Calu3 (cell line): ENCODE results near the gene CACNG7. TPM values are rescaled to one million over a fixed set of nuclear protein-coding genes. Genes with fewer than 3 reads are reported as not detected.

Experiments used
- BruUV-seq: library from RNA; stranded (reverse); fragments of 400-500 nt; replicated peaks from 2 replicates; lab custom pipeline; 2021; lab: Mats Ljungman, UMichigan
- CTCF ChIA-PET: fragments of 300-600 bp; sonication (Branson Sonifier 250); formaldehyde crosslinking; loops from one replicate; lab custom pipeline; 2022; ENCODE audit warnings: antibody characterized with exemption; lab: Charles Lee
- DNase-seq: peaks from one replicate; pipeline ENCODE4 v3.0.0; 2022
- H3K27ac Mint-ChIP-seq: one replicate; pipeline ENCODE4 v1.8.0; 2022; ENCODE audit warnings: mixed read lengths; ENCODE audit not compliant: unreplicated experiment
- H3K27me3 Mint-ChIP-seq: one replicate; pipeline ENCODE4 v1.8.0; 2022; ENCODE audit warnings: mixed read lengths; ENCODE audit not compliant: unreplicated experiment
- H3K36me3 Mint-ChIP-seq: one replicate; pipeline ENCODE4 v1.8.0; 2022; ENCODE audit warnings: mild to moderate bottlenecking, moderate library complexity, mixed read lengths; ENCODE audit not compliant: insufficient read depth, unreplicated experiment
- H3K4me1 Mint-ChIP-seq: one replicate; pipeline ENCODE4 v1.8.0; 2022; ENCODE audit warnings: mild to moderate bottlenecking, low read depth, mixed read lengths; ENCODE audit not compliant: unreplicated experiment
- H3K4me3 Mint-ChIP-seq: one replicate; pipeline ENCODE4 v1.8.0; 2022; ENCODE audit warnings: mild to moderate bottlenecking, low read depth, moderate library complexity, mixed read lengths; ENCODE audit not compliant: unreplicated experiment
- H3K9me3 Mint-ChIP-seq: one replicate; pipeline ENCODE4 v1.8.0; 2022; ENCODE audit warnings: low read depth, mixed read lengths; ENCODE audit not compliant: unreplicated experiment
- intact Hi-C: fragments of 100-400 bp; cut with micrococcal nuclease; formaldehyde crosslinking; loops from one replicate; pipeline ENCODE4 v1.10.0; 2022; ENCODE audit not compliant: unreplicated experiment
- total RNA-seq: library from RNA; stranded (reverse); gene quantifications from 2 replicates; pipeline ENCODE4 v1.2.3, GENCODE V29; 2022
- TF ChIP-seq, protein P1 (sequence below): fragments of 200-600 bp; IDR thresholded peaks from one replicate; pipeline ENCODE4 v1.8.0; 2022; ENCODE audit warnings: antibody characterized with exemption; ENCODE audit not compliant: unreplicated experiment

Gene CACNG7
- total RNA-seq, 1 experiment from 2014 or later: not detected

DNA sequence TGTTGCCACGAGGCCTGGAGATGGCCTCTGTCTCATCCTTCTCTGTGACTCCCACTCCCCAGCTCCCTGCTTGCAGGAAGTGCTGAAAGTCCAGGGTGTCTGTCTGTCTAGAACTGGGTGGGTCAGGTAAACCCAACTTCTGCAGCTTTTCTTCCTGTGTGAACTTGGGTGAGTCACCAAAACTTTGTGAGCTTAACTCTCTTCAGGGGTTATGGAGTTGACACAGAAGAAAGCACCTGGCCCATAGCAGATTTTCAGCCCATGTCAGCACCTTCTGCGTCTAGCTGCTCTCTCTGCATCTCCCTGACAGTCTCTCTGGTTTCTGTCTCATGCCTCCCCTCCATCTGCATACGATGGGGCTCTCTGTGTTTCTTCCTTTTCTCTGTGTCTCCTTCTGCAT lies 4.2 kb upstream of the CACNG7 start:
- peaks cover 35% of the 10 kb centered on the region for H3K36me3 Mint-ChIP-seq
- intact Hi-C loops: loop anchor here (5.0 kb wide), 2 partner anchors 77 to 117 kb away; no protein-coding TSS in a partner anchor
- TF ChIP-seq, protein P1, sequence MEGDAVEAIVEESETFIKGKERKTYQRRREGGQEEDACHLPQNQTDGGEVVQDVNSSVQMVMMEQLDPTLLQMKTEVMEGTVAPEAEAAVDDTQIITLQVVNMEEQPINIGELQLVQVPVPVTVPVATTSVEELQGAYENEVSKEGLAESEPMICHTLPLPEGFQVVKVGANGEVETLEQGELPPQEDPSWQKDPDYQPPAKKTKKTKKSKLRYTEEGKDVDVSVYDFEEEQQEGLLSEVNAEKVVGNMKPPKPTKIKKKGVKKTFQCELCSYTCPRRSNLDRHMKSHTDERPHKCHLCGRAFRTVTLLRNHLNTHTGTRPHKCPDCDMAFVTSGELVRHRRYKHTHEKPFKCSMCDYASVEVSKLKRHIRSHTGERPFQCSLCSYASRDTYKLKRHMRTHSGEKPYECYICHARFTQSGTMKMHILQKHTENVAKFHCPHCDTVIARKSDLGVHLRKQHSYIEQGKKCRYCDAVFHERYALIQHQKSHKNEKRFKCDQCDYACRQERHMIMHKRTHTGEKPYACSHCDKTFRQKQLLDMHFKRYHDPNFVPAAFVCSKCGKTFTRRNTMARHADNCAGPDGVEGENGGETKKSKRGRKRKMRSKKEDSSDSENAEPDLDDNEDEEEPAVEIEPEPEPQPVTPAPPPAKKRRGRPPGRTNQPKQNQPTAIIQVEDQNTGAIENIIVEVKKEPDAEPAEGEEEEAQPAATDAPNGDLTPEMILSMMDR: no peak
- CTCF ChIA-PET: interaction anchor here (0.6 to 1.4 kb wide), 6 partner anchors 39 to 125 kb away, joined by 3 to 15 read pairs (median 6); no protein-coding TSS in a partner anchor
- TSS peak; percentile 39 for BruUV-seq
- H3K4me3 Mint-ChIP-seq: no peak overlapping the region
- peaks cover 53% of the 10 kb centered on the region for H3K4me1 Mint-ChIP-seq
- peak; percentile 45 for DNase-seq
- H3K27ac Mint-ChIP-seq: peak overlapping the region; percentile 18
- peaks cover 30% of the 10 kb centered on the region for H3K27me3 Mint-ChIP-seq
- no peaks in the 10 kb centered on the region for H3K9me3 Mint-ChIP-seq

DNA sequence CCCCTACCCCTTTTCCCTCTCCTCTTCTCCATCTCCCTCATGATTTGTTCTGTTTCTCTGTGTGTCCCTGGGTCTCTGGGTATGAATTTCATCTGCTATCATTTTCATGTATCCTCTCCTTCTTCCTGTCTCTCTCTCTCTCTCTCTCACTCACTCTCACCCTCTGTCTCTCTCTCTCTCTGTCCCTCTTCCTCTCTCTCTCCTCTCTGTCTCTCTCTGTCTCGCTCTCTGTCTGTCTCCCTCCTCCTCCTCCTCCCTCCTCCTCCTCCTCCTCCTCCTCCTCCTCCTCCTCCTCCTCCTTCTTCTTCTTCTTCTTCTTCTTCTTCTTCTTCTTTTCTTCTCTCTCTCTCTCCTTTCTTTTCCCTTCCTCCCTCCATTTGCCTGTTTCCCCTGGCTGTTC lies 3.3 kb upstream of the CACNG7 start:
- CTCF ChIA-PET: interaction anchor here (1.5 kb wide), 1 partner anchor 124 kb away, joined by 5 read pairs; no protein-coding TSS in a partner anchor
- no peak overlapping the region for H3K4me3 Mint-ChIP-seq
- H3K4me1 Mint-ChIP-seq: peaks cover 57% of the 10 kb centered on the region
- H3K27ac Mint-ChIP-seq: peak overlapping the region; percentile 18
- DNase-seq: no peak
- BruUV-seq: no TSS peak
- peaks cover 35% of the 10 kb centered on the region for H3K36me3 Mint-ChIP-seq
- H3K27me3 Mint-ChIP-seq: peaks cover 38% of the 10 kb centered on the region
- TF ChIP-seq, protein P1: no peak
- H3K9me3 Mint-ChIP-seq: no peaks in the 10 kb centered on the region
- intact Hi-C loops: loop anchor here (5.0 kb wide), 2 partner anchors 77 to 117 kb away; no protein-coding TSS in a partner anchor

DNA sequence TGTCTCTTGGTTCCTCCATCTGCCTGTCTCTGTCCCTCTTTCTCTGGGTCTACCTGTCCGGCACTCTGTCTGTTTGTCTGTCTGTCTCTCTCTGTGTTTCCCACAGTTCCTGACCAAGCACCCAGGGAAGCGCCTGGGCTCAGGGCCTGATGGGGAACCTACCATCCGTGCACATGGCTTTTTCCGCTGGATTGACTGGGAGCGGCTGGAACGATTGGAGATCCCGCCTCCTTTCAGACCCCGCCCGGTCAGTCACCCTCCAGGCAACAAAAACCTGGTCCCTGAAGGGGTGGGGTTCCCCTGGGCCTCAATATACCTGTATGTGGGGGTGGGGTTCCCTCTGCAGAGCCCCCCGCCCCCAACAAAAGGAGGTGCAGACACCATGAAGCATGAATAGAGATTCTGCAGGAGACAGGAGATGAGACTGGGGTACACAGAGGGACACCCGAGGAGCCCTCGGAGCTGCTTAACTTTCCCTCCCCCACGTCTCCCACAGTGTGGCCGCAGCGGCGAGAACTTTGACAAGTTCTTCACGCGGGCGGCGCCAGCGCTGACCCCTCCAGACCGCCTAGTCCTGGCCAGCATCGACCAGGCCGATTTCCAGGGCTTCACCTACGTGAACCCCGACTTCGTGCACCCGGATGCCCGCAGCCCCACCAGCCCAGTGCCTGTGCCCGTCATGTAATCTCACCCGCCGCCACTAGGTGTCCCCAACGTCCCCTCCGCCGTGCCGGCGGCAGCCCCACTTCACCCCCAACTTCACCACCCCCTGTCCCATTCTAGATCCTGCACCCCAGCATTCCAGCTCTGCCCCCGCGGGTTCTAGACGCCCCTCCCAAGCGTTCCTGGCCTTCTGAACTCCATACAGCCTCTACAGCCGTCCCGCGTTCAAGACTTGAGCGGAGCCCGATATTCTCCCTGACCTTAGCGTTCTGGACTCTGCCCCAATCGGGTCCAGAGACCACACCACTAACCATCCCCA lies 2.6 kb upstream of the CACNG7 start:
- H3K4me3 Mint-ChIP-seq: peak overlapping the region; percentile 14
- peak; percentile 86 for DNase-seq
- TF ChIP-seq, protein P1: peak; percentile 97
- peak overlapping the region; percentile 29 for H3K27ac Mint-ChIP-seq
- no peaks in the 10 kb centered on the region for H3K9me3 Mint-ChIP-seq
- BruUV-seq: TSS peak; percentile 85
- peaks cover 57% of the 10 kb centered on the region for H3K4me1 Mint-ChIP-seq
- H3K36me3 Mint-ChIP-seq: peaks cover 27% of the 10 kb centered on the region
- CTCF ChIA-PET: interaction anchor here (0.6 to 1.5 kb wide), 2 partner anchors 123 to 124 kb away, joined by 5 to 8 read pairs; no protein-coding TSS in a partner anchor
- intact Hi-C loops: loop anchor here (5.0 kb wide), 2 partner anchors 76 to 116 kb away; no protein-coding TSS in a partner anchor
- H3K27me3 Mint-ChIP-seq: peaks cover 45% of the 10 kb centered on the region

DNA sequence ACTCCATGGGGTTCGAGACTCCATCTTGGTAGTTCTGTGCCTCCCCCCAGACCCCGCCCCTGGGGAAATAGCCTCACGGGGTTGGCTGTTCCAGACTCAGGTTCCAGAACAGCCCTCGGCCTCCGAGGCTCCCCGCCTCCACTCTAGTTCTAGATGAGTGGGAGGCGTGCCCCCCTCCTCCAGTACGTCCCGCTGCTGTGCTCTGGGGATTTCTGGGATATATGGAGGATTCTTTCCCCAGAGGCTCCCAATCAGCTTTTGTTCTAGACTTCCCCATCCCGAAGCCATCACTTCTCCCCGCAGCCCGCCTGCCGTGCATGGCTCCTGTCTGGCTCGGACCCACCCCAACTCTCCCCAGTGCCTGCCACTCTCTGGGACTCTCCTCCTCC lies 1.9 kb upstream of the CACNG7 start:
- TF ChIP-seq, protein P1: no peak
- H3K4me1 Mint-ChIP-seq: peaks cover 57% of the 10 kb centered on the region
- intact Hi-C loops: loop anchor here (5.0 kb wide), 2 partner anchors 75 to 115 kb away; no protein-coding TSS in a partner anchor
- H3K4me3 Mint-ChIP-seq: peak overlapping the region; percentile 14
- CTCF ChIA-PET: interaction anchor here (0.6 to 1.5 kb wide), 2 partner anchors 122 to 123 kb away, joined by 5 to 8 read pairs; no protein-coding TSS in a partner anchor
- peaks cover 26% of the 10 kb centered on the region for H3K36me3 Mint-ChIP-seq
- peak overlapping the region; percentile 29 for H3K27ac Mint-ChIP-seq
- H3K27me3 Mint-ChIP-seq: peaks cover 51% of the 10 kb centered on the region
- no TSS peak for BruUV-seq
- H3K9me3 Mint-ChIP-seq: no peaks in the 10 kb centered on the region
- no peak for DNase-seq
